ENCODE measurements around the gene BLVRB.
"Not testable (repeated sequence)": the region's sequence is repeated elsewhere in the genome, so short reads cannot be mapped to it uniquely, and the experiment has no call there.

BLVRB gene

GRCh38 chr19:40475878-40476644 lies 10.5 kb upstream of the BLVRB start:
- not testable (repeated sequence) for FAIRE-seq

- FAIRE-seq, result no peak
Measured at GRCh38 chr19:40474737-40475136, 9.2 kb upstream of the BLVRB start.

GRCh38 chr19:40472516-40472915 lies 7.0 kb upstream of the BLVRB start:
- FAIRE-seq, result no peak

- FAIRE-seq, result no peak
Measured at GRCh38 chr19:40471111-40471510, 5.6 kb upstream of the BLVRB start.

GRCh38 chr19:40469011-40469410 lies 3.5 kb upstream of the BLVRB start:
- no peak for FAIRE-seq

GRCh38 chr19:40466985-40467734 lies 1.6 kb upstream of the BLVRB start, which contains the start of gene SPTBN4:
TSS of gene SPTBN4 (plus strand) at chr19:40467001. CDS start at chr19:40472622, 5,621 bp downstream.
- FAIRE-seq, result no peak

- FAIRE-seq, result no peak
Measured at GRCh38 chr19:40466219-40466984, 857 bp upstream of the BLVRB start.

- no peak for FAIRE-seq
Measured at GRCh38 chr19:40465025-40465556, 454 bp downstream of the BLVRB start.

GRCh38 chr19:40464059-40465024 lies 1.2 kb downstream of the BLVRB start:
- FAIRE-seq, result no peak

- not testable (repeated sequence) for FAIRE-seq
Measured at GRCh38 chr19:40463587-40464037, 1.9 kb downstream of the BLVRB start.

GRCh38 chr19:40461669-40462221 lies 3.8 kb downstream of the BLVRB start:
- FAIRE-seq, result no peak

- FAIRE-seq, result no peak
Measured at GRCh38 chr19:40460185-40460584, 5.4 kb downstream of the BLVRB start.

- FAIRE-seq, result no peak
Measured at GRCh38 chr19:40458597-40458974, 7.0 kb downstream of the BLVRB start.

GRCh38 chr19:40457953-40458596 lies 7.5 kb downstream of the BLVRB start:
- FAIRE-seq, result no peak

- no peak for FAIRE-seq
Measured at GRCh38 chr19:40457048-40457447, 8.5 kb downstream of the BLVRB start.

- FAIRE-seq, result not testable (repeated sequence)
Measured at GRCh38 chr19:40453943-40454342, 11.6 kb downstream of the BLVRB start.

GRCh38 chr19:40453151-40453735 lies 12.3 kb downstream of the BLVRB start:
- FAIRE-seq, result no peak

GRCh38 chr19:40452016-40452415 lies 13.5 kb downstream of the BLVRB start:
- FAIRE-seq, result no peak

GRCh38 chr19:40450664-40451063 lies 14.9 kb downstream of the BLVRB start:
- FAIRE-seq, result no peak

GRCh38 chr19:40449506-40449905 lies 16.0 kb downstream of the BLVRB start:
- FAIRE-seq, result no peak
